ENCODE data around the gene MLXIP. TPM values are rescaled to one million over a fixed set of nuclear protein-coding genes. Genes with fewer than 3 reads are reported as not detected.
"Not testable (repeated sequence)": the region's sequence is repeated elsewhere in the genome, so short reads cannot be mapped to it uniquely, and the experiment has no call there.

Gene MLXIP
- total RNA-seq, 2 donors from 2014 or later: 158 to 201 TPM

DNA sequence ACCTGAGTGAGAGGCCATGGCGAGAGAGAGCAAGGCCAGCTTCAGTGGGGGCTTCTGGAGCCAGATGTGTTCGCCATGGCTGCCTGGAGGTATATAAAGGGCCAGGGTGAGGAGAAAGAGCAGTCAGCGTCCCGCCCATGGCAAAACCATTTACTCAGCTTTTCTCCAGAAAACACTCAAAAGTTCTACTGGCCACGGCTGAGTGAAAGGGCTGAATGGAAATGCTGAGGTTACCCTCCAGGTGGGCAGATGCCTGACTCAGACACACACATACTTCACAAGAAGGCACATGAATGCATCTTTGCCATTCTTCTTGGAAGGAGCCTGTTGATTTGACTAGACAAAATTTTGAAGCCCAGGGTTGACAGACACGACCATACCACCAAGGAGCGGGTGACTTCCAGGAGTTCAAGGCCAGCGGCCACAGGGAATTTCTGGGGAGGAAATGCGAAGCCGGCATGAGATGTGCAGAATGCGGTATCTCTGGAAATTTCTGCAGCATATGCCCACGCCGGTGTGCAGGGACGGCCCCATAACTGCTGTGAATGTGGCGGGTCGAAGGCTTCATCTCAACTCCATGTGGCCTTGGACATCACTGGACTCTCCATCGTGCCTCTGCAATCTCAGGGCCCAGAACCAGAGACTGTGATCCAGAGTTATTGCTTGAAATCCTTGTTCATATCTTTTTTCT, 95.7 kb downstream of the MLXIP start, which contains the start of gene IL31:
TSS of gene IL31 (minus strand) at position 67 of the 691 bp plus-strand sequence. CDS start at position 18, 49 bp downstream.
- Histone ChIP-seq H3K27ac (no peak within 1 kb of the TSS), H3K4me3 (no peak within 1 kb of the TSS), H3K36me3 (no peaks in the 10 kb centered on the region), H3K9me3 (no peaks in the 10 kb centered on the region), H3K9ac (ENCODE audit: low read depth in 2 of 2, low read length in 2 of 2) (no peak within 1 kb of the TSS), H3K27me3 (no peaks in the 10 kb centered on the region), H3K4me1 (no peaks in the 10 kb centered on the region)
- intact Hi-C loops (cut with DNase I): no loop called here
- TF ChIP-seq, protein P1, sequence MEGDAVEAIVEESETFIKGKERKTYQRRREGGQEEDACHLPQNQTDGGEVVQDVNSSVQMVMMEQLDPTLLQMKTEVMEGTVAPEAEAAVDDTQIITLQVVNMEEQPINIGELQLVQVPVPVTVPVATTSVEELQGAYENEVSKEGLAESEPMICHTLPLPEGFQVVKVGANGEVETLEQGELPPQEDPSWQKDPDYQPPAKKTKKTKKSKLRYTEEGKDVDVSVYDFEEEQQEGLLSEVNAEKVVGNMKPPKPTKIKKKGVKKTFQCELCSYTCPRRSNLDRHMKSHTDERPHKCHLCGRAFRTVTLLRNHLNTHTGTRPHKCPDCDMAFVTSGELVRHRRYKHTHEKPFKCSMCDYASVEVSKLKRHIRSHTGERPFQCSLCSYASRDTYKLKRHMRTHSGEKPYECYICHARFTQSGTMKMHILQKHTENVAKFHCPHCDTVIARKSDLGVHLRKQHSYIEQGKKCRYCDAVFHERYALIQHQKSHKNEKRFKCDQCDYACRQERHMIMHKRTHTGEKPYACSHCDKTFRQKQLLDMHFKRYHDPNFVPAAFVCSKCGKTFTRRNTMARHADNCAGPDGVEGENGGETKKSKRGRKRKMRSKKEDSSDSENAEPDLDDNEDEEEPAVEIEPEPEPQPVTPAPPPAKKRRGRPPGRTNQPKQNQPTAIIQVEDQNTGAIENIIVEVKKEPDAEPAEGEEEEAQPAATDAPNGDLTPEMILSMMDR (IDR thresholded peaks at IDR 0.05): no peak
- no peak for DNase-seq

DNA sequence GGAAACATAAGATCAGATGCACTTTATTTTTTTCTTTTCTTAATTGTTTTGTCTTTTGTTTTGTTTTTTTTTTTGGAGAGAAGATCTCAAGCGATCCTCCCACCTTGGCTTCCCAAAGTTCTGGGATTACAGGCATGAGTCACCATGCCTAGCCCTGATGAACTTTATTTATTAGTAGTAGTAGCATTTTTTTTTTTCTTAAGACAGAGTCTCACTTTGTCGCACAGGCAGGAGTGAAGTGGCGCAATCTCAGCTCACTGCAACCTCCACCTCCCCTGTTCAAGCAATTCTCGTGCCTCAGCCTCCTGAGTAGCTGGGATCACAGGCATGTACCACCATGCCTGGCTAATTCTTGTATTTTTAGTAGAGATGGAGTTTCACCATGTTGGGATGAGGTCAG, 97.9 kb downstream of the MLXIP start:
- H3K27me3 ChIP-seq; intact Hi-C loops (cut with DNase I); H3K4me3 ChIP-seq; H3K4me1 ChIP-seq; H3K36me3 ChIP-seq; H3K9ac ChIP-seq (ENCODE audit: low read depth in 2 of 2, low read length in 2 of 2); H3K9me3 ChIP-seq; H3K27ac ChIP-seq; DNase-seq: not testable (repeated sequence)

DNA sequence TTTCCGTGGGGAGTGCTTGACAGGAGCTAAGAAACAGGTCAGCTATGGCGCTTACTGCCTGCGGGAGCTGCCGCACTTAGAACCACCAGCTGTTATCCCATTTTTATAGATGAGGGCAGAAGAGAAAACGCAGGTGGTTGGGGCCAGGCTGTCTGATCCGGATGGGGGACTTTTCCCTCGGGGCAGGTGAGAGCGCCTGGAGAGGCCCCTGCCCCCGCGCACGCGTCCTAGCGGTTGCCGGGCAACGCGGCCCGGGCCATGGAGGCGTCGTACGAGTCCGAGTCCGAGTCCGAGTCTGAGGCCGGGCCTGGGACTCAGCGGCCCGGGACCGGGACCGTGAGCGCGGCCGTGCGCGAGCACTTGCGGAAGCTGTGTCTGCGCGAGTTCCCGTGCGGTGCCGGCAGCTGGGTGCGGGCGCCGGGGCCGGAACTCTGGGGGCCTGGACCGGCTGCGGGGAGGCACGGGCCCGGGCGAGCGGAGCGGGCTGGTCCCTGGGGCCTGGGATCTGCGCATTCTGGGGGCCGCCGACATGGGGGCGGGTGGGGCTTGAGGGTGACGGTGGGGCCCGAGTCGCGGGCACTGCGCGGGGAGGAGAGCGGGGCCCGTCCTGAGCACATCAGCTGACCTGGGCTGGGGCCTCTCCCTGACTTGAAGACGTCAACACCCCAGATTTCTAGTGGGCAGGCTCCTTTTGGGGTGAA, 104.5 kb downstream of the MLXIP start, which contains the start of gene LRRC43:
TSS of gene LRRC43 (plus strand) at position 237 of the 701 bp plus-strand sequence. CDS start at position 259, 22 bp downstream.
- peak within 1 kb of the TSS; percentile 26 to 40 for H3K9ac ChIP-seq (ENCODE audit: low read depth in 2 of 2, low read length in 2 of 2)
- no peak within 1 kb of the TSS for H3K27ac ChIP-seq
- no peaks in the 10 kb centered on the region for H3K36me3 ChIP-seq
- H3K4me3 ChIP-seq: peak within 1 kb of the TSS; percentile 63
- TF ChIP-seq, protein P1 (IDR thresholded peaks at IDR 0.05): no peak
- peak; percentile 41 for DNase-seq
- no peaks in the 10 kb centered on the region for H3K9me3 ChIP-seq
- H3K4me1 ChIP-seq: no peaks in the 10 kb centered on the region
- no peaks in the 10 kb centered on the region for H3K27me3 ChIP-seq
- intact Hi-C loops (cut with DNase I): no loop called here

DNA sequence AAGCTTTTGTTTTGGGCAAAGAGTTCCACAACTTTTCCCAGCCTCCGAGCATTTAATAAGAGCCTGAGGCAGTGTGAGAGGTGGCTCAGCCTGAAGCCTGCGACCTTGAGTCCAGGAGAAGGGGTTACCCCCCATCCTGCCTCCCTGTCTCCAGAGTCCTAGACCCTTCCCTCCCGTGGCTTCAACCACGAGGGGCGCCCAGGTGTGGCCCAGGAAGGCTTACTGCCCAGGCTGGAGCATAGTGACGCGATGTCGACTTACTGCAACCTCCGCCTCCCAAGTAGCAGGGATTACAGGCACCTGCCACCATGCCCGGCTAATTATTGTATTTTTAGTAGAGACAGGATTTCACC, 105.0 kb downstream of the MLXIP start:
- intact Hi-C loops (cut with DNase I): no loop called here
- TF ChIP-seq, protein P1 (IDR thresholded peaks at IDR 0.05): no peak

DNA sequence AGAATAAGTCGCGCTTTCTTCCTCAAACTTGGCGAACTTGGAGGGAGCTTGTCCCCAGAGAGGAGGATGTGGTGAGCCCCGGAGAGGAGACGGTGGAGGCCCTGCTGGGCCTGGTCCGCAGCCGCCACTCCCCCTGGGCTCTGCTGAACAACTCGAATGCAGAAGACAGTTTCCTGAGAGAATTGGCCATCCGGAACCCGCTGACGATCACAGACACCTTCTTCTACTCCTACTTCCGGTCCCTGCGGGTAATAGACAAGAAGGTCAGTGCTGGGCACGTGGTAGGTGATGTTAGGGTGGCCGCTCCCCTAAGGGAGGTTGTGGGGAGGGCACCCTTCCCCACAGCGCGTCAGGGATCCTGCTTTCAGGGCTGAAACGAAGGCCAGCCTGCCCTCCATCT, 106.0 kb downstream of the MLXIP start:
- H3K4me3 ChIP-seq: no peak overlapping the region

More for the DNA sequence above, 105.0 kb downstream of the MLXIP start:
- Histone ChIP-seq H3K36me3 (no peaks in the 10 kb centered on the region), H3K9ac (ENCODE audit: low read depth in 2 of 2, low read length in 2 of 2) (no peak overlapping the region), H3K27me3 (no peaks in the 10 kb centered on the region), H3K9me3 (no peaks in the 10 kb centered on the region), H3K27ac (no peak overlapping the region), H3K4me3 (peak overlapping the region; percentile 63), H3K4me1 (no peaks in the 10 kb centered on the region)
- DNase-seq: no peak

More for the DNA sequence above, 106.0 kb downstream of the MLXIP start:
- no peak overlapping the region for H3K9ac ChIP-seq (ENCODE audit: low read depth in 2 of 2, low read length in 2 of 2)
- TF ChIP-seq, protein P1 (IDR thresholded peaks at IDR 0.05): no peak
- no peak for DNase-seq
- intact Hi-C loops (cut with DNase I): no loop called here
- H3K27me3 ChIP-seq: no peaks in the 10 kb centered on the region
- no peaks in the 10 kb centered on the region for H3K4me1 ChIP-seq
- no peaks in the 10 kb centered on the region for H3K9me3 ChIP-seq
- no peak overlapping the region for H3K27ac ChIP-seq
- H3K36me3 ChIP-seq: no peaks in the 10 kb centered on the region

All from colonic mucosa (tissue), 4 donors.